Memory B cell (primary cell): ENCODE results near the gene QRSL1.
A peak's percentile ranks its signal among the peaks of the same experiment; 100 is the strongest.

Source experiments
- ATAC-seq: fragments of 150-1000 bp; cut with Tn5 transposase; 2 replicates; pipeline ENCODE4 v1.10.0; 2021; ENCODE audit warnings: low read depth, mild to moderate bottlenecking, moderate library complexity
- DNase-seq, 2 donors: peaks; one replicate each; pipeline ENCODE4 v3.0.0; 2022; ENCODE audit warnings: low spot score in 2 of 2
- H3K27ac Mint-ChIP-seq: one replicate; pipeline ENCODE4 v1.8.0; 2022; ENCODE audit warnings: mild to moderate bottlenecking, moderate library complexity, mixed read lengths
- H3K27me3 Mint-ChIP-seq: one replicate; pipeline ENCODE4 v1.8.0; 2022; ENCODE audit warnings: mixed read lengths
- H3K36me3 Mint-ChIP-seq: one replicate; pipeline ENCODE4 v1.8.0; 2022; ENCODE audit warnings: mild to moderate bottlenecking, mixed read lengths
- H3K4me1 Mint-ChIP-seq: one replicate; pipeline ENCODE4 v1.8.0; 2022; ENCODE audit warnings: mixed read lengths
- H3K4me3 Mint-ChIP-seq: one replicate; pipeline ENCODE4 v1.8.0; 2022; ENCODE audit warnings: mild to moderate bottlenecking, moderate library complexity, mixed read lengths
- H3K9me3 Mint-ChIP-seq: one replicate; pipeline ENCODE4 v1.8.0; 2022; ENCODE audit warnings: mixed read lengths

The QRSL1 gene

DNA sequence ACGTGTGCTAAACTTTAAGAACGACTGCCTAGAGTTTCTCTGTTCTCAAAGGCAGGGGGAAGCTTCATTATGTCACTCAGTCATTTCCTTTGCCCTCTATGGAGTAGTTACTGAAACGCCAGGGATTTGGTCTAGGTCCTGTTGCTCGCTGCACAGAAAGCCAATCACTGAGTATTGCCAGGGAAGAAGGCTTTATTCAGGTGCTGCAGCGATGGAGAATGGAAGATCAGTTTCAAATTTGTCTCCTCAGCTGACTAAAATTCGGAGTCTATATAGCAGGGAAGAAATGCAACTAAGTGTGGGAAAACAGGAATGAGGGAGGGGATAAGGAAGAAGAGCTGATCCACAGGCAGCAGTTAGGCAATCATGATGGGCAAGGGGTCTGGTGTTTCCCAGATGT is 75.8 kb downstream of the QRSL1 start:
- Mint-ChIP-seq H3K27ac (peak overlapping the region; percentile 58), H3K4me1 (peaks cover 56% of the 10 kb centered on the region), H3K36me3 (peaks cover 4% of the 10 kb centered on the region), H3K4me3 (no peak overlapping the region), H3K27me3 (no peaks in the 10 kb centered on the region), H3K9me3 (peaks cover 2% of the 10 kb centered on the region)
- DNase-seq (no peak), ATAC-seq (no peak)

DNA sequence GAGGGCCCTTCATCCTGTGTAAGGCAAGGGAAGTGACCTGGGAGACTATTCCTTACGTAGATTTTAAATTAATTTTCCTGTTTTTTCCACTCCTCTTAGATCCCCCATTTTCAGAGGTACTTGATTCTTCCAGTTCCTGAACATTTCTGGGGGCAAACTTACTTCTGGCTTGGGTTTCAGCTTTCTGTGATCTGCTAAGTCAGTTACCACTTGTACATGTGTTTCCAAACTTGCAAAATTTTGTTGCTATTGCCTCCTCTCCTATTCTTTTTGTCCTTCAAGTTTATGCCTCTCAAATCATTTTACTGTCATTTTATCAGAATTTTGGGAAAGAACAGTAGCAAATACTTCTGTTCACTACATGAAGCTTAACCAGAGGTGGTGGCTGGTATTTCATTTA is 81.2 kb downstream of the QRSL1 start:
- ATAC-seq = no peak
- Mint-ChIP-seq H3K36me3 (peaks cover 1% of the 10 kb centered on the region), H3K9me3 (no peaks in the 10 kb centered on the region), H3K4me1 (peaks cover 43% of the 10 kb centered on the region), H3K27me3 (no peaks in the 10 kb centered on the region), H3K27ac (no peak overlapping the region), H3K4me3 (no peak overlapping the region)
- DNase-seq = no peak

DNA sequence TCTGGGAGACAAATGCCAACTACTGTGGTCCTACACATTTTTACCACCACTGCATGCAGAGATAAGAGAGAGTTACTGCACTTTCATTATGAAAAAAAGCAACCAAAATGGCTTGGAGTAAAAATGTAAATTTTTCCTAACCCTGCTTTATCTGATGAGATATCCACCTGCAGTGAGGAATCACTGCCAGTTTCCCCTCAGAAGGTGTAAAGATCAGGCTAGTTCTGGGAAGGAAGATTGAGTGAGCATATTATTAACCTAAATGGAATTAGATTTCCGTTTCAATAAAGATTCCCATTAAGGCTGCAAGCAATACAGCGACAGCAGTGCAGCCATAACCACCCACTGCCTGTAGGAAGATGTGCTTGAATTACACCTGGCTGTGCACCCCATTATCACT is 84.9 kb downstream of the QRSL1 start:
- Mint-ChIP-seq H3K36me3 (no peaks in the 10 kb centered on the region), H3K4me3 (no peak overlapping the region), H3K27me3 (no peaks in the 10 kb centered on the region), H3K9me3 (no peaks in the 10 kb centered on the region), H3K27ac (peak overlapping the region; percentile 80), H3K4me1 (peaks cover 47% of the 10 kb centered on the region)
- no peak for ATAC-seq
- DNase-seq = no peak

DNA sequence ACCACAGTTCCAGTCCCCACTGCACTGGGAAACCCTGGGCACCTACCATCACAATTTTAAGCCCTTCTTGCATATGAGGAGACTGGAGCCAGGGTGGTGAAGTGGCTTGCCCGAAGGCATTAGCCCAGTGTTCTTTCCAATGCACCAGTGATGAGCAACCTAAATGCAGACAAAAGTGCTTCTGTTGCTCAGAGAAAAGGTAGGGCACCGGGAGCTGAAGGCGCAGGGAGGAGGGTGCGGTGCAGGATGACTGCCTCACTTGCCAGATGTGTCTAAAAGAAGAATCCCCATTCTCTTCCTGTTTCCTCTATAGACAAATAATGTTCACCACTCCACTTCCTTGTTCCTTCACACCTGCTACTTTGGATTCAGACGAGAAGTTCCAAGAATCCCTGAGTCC is 86.5 kb downstream of the QRSL1 start:
- no peak for DNase-seq
- Mint-ChIP-seq H3K36me3 (no peaks in the 10 kb centered on the region), H3K9me3 (no peaks in the 10 kb centered on the region), H3K27ac (peak overlapping the region; percentile 80), H3K27me3 (no peaks in the 10 kb centered on the region), H3K4me1 (peaks cover 42% of the 10 kb centered on the region), H3K4me3 (peak overlapping the region; percentile 85)
- peak; percentile 62 for ATAC-seq

DNA sequence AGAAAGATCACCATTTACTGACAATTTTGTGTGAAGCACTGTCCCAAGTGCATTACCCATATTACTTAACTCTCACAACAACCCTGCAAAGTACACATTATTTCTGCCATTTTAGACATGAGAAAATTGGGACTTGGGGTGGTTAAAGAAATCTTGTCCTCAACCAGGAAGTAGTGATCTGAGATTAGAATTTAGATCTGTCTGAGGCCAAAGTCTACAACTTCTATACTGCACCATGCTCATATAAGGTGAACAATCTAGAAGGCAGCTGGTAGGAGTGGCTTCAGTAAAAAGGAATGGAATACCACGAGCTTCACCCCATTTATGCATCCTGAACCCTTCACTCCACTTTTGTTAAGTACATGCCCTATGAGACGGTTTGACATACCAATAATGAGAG is 87.6 kb downstream of the QRSL1 start:
- ATAC-seq = no peak
- Mint-ChIP-seq H3K27me3 (no peaks in the 10 kb centered on the region), H3K27ac (peak overlapping the region; percentile 80), H3K4me1 (peaks cover 44% of the 10 kb centered on the region), H3K36me3 (no peaks in the 10 kb centered on the region), H3K9me3 (no peaks in the 10 kb centered on the region), H3K4me3 (peak overlapping the region; percentile 85)
- no peak for DNase-seq
